Tibial nerve (tissue), 3 donors: Measurements from ENCODE around the gene MGMT.

ENCODE experiments used
- POLR2A ChIP-seq, 2 donors: fragments of 450-650 bp; IDR thresholded peaks; one replicate each; pipeline ENCODE4 v1.6.1; 2017; ENCODE audit warnings: antibody characterized with exemption in 2 of 2, mild to moderate bottlenecking in 2 of 2, moderate library complexity in 2 of 2
- TF ChIP-seq, protein P1 (sequence below), 5 experiments: fragments of 200-600 bp in 3 of 5; fragments of 450-650 bp in 2 of 5; sonication (generic) in 3 of 5; IDR thresholded peaks; one replicate each; pipeline ENCODE4 v1.5.1; 2016 to 2019; ENCODE audit warnings: antibody characterized with exemption in 5 of 5, mild to moderate bottlenecking in 3 of 5, moderate library complexity in 2 of 5

DNA sequence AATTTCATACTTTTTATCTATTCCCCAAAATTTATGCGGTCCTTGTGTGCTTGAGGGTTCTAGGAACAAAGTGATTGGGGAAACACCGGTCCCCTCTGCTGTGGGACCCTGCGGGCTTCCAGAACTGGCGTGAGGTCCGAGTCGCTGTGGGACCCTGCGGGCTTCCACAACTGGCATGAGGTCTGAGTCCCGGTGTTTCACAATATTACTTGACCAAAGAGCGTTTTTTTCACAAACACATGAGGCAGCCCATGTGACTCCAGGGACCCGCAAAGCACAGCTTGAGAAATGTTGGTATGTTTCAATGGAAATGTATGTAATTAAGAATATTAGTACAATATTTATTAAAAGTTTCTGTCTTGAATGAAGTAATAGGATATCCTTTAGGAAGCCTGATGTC lies 212.2 kb downstream of the MGMT start:
- TF ChIP-seq, protein P1, sequence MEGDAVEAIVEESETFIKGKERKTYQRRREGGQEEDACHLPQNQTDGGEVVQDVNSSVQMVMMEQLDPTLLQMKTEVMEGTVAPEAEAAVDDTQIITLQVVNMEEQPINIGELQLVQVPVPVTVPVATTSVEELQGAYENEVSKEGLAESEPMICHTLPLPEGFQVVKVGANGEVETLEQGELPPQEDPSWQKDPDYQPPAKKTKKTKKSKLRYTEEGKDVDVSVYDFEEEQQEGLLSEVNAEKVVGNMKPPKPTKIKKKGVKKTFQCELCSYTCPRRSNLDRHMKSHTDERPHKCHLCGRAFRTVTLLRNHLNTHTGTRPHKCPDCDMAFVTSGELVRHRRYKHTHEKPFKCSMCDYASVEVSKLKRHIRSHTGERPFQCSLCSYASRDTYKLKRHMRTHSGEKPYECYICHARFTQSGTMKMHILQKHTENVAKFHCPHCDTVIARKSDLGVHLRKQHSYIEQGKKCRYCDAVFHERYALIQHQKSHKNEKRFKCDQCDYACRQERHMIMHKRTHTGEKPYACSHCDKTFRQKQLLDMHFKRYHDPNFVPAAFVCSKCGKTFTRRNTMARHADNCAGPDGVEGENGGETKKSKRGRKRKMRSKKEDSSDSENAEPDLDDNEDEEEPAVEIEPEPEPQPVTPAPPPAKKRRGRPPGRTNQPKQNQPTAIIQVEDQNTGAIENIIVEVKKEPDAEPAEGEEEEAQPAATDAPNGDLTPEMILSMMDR (IDR thresholded peaks at IDR 0.05), result no peak
- no peak for TF ChIP-seq POLR2A (IDR thresholded peaks at IDR 0.05)
